ENCODE measurements around the gene IRF3.

The IRF3 gene

GRCh38 chr19:49688531-49689132 is 23.0 kb upstream of the IRF3 start:
- H3K4me3 ChIP-seq (ENCODE audit: low read length), result no peak overlapping the region
- no peak for DNase-seq (ENCODE audit: low read depth, low spot score)

- DNase-seq (ENCODE audit: low read depth, low spot score), result no peak
Measured at GRCh38 chr19:49687566-49688316, 22.1 kb upstream of the IRF3 start.

GRCh38 chr19:49687150-49687549 is 21.5 kb upstream of the IRF3 start:
- no peak overlapping the region for H3K4me3 ChIP-seq (ENCODE audit: low read length)
- no peak for DNase-seq (ENCODE audit: low read depth, low spot score)

More at GRCh38 chr19:49687566-49688316, 22.1 kb upstream of the IRF3 start:
- no peak overlapping the region for H3K4me3 ChIP-seq (ENCODE audit: low read length)

- H3K4me3 ChIP-seq (ENCODE audit: low read length), result no peak overlapping the region
- DNase-seq (ENCODE audit: low read depth, low spot score), result no peak
Measured at GRCh38 chr19:49686503-49687088, 20.9 kb upstream of the IRF3 start.

GRCh38 chr19:49685845-49686332 is 20.2 kb upstream of the IRF3 start:
- DNase-seq (ENCODE audit: low read depth, low spot score), result no peak
- no peak overlapping the region for H3K4me3 ChIP-seq (ENCODE audit: low read length)

- no peak overlapping the region for H3K4me3 ChIP-seq (ENCODE audit: low read length)
- no peak for DNase-seq (ENCODE audit: low read depth, low spot score)
Measured at GRCh38 chr19:49684983-49685553, 19.4 kb upstream of the IRF3 start.

GRCh38 chr19:49684251-49684982 is 18.8 kb upstream of the IRF3 start:
- H3K4me3 ChIP-seq (ENCODE audit: low read length), result no peak overlapping the region
- DNase-seq (ENCODE audit: low read depth, low spot score), result no peak

GRCh38 chr19:49683814-49684250 is 18.2 kb upstream of the IRF3 start:
- H3K4me3 ChIP-seq (ENCODE audit: low read length), result no peak overlapping the region
- DNase-seq (ENCODE audit: low read depth, low spot score), result no peak

GRCh38 chr19:49682274-49682673 is 16.6 kb upstream of the IRF3 start:
- no peak for DNase-seq (ENCODE audit: low read depth, low spot score)
- no peak overlapping the region for H3K4me3 ChIP-seq (ENCODE audit: low read length)

- no peak overlapping the region for H3K4me3 ChIP-seq (ENCODE audit: low read length)
Measured at GRCh38 chr19:49681830-49682229, 16.2 kb upstream of the IRF3 start.

GRCh38 chr19:49680421-49681351 is 15.0 kb upstream of the IRF3 start:
- peak overlapping the region; percentile 11; the same call in 1 of the 2 replicates for H3K4me3 ChIP-seq (ENCODE audit: low read length)
- peak; percentile 80 for DNase-seq (ENCODE audit: low read depth, low spot score)

More at GRCh38 chr19:49681830-49682229, 16.2 kb upstream of the IRF3 start:
- DNase-seq (ENCODE audit: low read depth, low spot score), result no peak

GRCh38 chr19:49679771-49680413 is 14.2 kb upstream of the IRF3 start:
- H3K4me3 ChIP-seq (ENCODE audit: low read length), result no peak overlapping the region
- no peak for DNase-seq (ENCODE audit: low read depth, low spot score)

- H3K4me3 ChIP-seq (ENCODE audit: low read length), result no peak overlapping the region
- DNase-seq (ENCODE audit: low read depth, low spot score), result no peak
Measured at GRCh38 chr19:49678985-49679770, 13.5 kb upstream of the IRF3 start.

- peak; percentile 65 for DNase-seq (ENCODE audit: low read depth, low spot score)
- peak overlapping the region; percentile 94 for H3K4me3 ChIP-seq (ENCODE audit: low read length)
Measured at GRCh38 chr19:49677901-49678674, 12.4 kb upstream of the IRF3 start.

- H3K4me3 ChIP-seq (ENCODE audit: low read length), result peak within 1 kb of the TSS; percentile 94
- no peak for DNase-seq (ENCODE audit: low read depth, low spot score)
Measured at GRCh38 chr19:49677231-49677900, 11.7 kb upstream of the IRF3 start, which contains the start of gene PRMT1. PRMT1 (plus strand) TSS chr19:49677271; CDS start chr19:49677281, 10 bp downstream.
